Glomerular endothelial cell (primary cell): ENCODE results near the gene SLC10A6. TPM values are rescaled to one million over a fixed set of nuclear protein-coding genes. Genes with fewer than 3 reads are reported as not detected.
A peak's percentile ranks its signal among the peaks of the same experiment; 100 is the strongest.

Source experiments
- DNase-seq: peaks from one replicate; pipeline ENCODE4 v3.0.0-alpha.2; 2011; ENCODE audit warnings: low read depth, low spot score; ENCODE audit errors: extremely low read depth
- total RNA-seq: library from RNA; depleted of rRNA; stranded (reverse); fragments of >200 nt; gene quantifications from 2 replicates; pipeline ENCODE4 v1.2.3, GENCODE V29; 2015

Gene SLC10A6
- total RNA-seq, 1 donor from 2014 or later, result not detected

DNA sequence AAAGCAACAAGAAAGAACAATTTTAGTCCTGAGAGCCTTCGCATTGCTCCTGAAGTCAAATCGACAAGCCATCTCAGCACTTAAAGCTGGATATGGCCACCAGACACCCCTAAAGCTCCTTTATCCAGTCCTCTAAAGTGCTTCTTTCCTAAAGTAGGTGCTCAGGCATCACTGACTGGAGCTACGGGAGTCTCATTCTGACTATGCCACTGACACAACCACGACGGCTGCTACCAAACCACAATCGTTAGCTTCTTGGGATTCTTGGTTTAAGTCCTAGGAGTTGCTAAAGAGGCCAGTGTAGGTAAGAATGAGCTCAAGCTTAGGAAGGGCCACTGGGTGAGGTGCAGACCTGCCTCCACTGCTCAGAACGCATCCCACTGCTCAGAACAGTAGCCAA lies 1.0 kb downstream of the SLC10A6 start:
- DNase-seq, result no peak

DNA sequence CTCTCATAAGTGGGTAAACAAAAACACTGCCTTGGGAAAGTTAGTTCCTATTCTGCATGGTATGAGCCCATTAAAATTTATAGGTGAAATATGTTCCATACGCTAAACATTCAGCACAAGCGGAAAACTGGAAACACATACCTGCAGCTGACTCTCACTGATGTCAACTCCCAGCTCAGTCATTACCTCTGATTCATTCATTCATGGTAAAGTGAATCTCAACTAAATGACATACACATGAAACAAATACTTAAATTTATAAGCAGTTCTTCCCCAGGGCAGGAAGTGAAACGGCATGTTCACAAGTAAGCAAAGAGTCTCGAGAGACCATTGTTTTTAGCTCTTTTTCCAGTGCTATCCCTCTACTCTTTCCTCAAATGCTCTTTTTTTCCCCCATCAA lies 1.6 kb downstream of the SLC10A6 start:
- no peak for DNase-seq

- DNase-seq, result no peak
Observed at GRCh38 chr4:86846921-86847320, 2.3 kb downstream of the SLC10A6 start.

- DNase-seq, result peak; percentile 25
Observed at GRCh38 chr4:86845593-86845992, 3.6 kb downstream of the SLC10A6 start.

DNA sequence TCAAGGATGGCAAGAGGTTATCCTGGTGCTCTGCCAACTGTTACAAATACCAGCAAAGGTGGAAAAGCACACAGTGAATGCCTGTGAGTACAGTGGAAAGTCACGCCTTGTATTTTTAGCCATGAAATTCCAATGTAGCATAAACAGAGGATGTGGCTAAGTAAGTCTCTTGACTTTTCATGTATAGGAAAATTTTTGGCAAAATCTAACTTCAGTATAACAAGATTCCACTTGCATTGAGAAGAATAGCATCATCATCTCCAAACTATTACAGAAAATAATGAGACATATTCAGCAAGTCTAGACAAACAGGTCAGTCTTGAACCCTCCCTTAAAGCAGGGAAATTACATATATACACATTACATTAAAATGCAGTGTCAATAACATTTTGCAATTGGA lies 7.9 kb downstream of the SLC10A6 start:
- no peak for DNase-seq

DNA sequence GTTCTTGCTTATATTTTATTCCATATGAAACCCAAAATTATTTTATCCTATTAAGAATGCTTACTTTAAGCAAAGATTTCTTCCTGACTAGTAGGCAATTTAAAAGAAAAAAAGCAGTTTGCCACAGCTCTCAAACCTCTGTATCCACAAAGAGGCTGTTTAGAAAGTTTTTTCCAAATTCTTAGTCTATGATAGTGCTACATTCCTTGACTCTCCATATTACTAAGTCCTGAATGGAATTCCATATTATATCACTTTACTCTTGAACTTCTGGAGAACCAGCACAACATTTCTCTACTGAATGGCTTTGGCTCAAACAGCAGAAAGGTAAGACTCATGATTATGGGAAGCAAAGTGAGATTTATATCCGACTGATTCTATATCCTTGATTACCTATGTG lies 8.3 kb downstream of the SLC10A6 start:
- no peak for DNase-seq

- DNase-seq, result no peak
Observed at GRCh38 chr4:86837691-86838503, 11.3 kb downstream of the SLC10A6 start.

DNA sequence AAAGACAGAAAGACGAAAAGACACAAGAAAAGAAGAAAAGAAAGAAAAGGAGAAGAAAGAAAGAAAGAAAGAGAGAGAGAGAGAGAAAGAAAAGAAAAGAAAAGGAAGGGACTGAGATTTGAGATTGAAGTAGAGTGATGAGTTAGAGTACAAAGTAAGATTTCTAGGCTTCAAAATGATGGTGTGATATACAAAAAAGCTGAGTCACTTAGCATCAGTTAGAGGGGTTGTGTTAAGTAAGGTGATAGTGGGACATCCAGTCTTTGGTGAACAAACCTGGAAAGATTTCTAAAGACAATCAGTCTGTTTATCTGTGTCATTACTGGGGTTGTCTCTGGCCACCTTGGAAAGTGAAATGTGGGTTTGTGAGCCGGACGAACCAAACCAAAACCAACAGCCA lies 13.5 kb downstream of the SLC10A6 start:
- DNase-seq, result no peak

DNA sequence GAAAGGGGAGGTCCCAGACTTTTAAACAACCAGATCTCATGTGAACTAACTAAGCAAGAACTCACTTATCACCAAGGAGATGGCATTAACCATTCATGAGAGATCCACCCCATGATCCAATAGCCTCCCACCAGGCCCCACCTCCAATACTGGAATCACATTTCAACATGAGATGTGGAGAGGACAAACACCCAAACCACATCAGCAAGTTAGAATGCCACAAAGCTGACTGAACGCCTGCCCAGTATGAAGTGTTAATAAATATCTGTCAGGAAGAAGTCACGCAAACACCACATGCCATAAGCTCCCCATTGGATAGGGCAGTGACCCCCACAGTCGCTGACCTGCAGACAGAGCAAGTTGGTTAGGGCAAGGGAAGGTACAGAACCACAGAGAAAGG lies 14.3 kb downstream of the SLC10A6 start:
- DNase-seq, result no peak

DNA sequence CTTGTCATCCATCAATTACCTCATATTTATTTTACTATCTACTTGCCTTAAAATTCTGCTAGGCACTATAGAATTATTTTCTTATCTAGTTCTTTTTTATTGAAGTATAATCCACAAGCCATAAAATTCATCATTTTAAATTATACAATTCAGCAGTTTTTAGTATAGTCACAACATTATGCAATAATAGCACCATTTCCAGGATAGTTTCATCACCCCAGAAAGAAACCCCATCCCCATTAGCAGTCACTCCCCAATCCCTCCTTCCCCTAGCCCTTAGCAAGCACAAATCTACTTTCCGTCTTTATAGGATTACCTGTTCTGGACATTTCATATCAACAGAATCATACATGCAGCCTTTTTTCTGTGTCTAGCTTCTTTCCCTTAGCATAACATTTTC lies 15.6 kb downstream of the SLC10A6 start:
- no peak for DNase-seq

- DNase-seq, result no peak
Observed at GRCh38 chr4:86831262-86832130, 17.7 kb downstream of the SLC10A6 start.

DNA sequence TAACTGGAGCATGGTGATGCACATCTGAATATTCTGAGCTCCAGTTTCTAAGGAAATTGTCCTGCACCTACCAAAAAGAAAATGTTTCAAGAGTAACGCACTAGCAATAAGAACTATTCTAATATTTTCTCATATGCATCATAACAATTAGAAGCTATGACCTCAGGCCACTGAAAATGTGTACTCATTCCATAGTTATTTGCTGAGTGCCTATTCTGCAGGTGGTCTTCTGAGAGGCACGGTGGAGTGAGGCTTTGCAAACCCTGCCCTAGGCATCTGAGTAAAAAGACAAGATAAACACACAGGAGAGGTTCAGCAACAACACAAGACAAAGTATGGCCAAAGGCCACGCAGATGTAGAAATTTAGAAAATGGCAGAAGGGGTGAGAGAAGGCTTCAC lies 23.7 kb downstream of the SLC10A6 start:
- DNase-seq, result no peak

DNA sequence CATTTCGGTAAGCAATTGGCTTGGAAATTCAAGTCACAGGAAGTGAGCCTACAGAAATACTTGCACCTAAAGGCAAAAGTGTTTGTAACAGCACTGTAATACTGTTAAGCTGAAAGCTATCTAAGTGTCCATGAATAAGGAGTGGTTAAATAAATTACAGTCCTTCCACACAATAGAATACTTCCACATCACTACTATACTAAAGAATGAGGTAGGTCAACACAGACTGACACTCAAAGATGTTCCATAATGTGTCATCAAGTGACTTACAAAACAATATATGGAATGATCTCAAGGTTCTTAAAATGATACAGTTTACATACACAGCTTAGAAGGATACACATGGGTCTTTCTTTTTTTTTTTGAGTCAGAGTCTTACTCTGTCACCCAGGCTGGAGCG lies 27.0 kb downstream of the SLC10A6 start:
- DNase-seq, result no peak

- DNase-seq, result no peak
Observed at GRCh38 chr4:86821151-86821550, 28.0 kb downstream of the SLC10A6 start.

DNA sequence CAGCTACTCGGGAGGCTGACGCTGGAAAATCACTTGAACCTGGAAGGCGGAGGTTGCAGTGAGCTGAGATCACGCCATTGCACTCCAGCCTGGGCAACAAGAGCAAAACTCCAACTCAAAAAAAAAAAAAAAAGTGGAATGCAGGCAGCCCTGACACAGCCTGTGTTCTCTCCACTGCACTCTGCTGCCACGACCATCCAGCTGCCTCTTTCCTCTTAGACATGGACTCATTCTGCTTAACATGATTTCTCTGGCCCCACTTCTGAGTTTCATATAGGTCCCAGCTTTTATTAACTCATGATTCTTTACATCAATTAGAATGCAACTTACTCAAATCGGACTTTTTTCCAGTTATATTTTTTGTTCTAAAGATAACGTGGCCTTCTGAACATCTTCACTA lies 29.6 kb downstream of the SLC10A6 start:
- DNase-seq, result no peak

DNA sequence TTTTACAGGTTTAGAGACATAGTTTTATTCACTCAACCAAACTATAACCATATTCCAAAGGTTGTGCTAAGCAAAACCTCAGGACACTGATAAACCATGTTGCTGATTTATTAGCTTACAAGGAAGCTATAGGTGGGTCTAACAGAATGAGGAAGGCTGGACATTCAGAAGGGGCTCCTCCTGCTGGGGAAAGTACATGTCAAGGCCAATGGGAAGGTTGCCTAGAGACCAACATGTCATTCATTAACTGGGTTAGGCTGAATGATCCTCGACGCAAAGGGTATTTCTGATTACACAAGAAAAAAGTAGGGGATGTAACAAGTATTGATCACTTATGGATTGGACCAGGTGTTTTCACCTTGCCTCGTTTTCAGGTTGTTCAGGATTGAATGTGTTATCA lies 30.3 kb downstream of the SLC10A6 start:
- DNase-seq, result no peak

DNA sequence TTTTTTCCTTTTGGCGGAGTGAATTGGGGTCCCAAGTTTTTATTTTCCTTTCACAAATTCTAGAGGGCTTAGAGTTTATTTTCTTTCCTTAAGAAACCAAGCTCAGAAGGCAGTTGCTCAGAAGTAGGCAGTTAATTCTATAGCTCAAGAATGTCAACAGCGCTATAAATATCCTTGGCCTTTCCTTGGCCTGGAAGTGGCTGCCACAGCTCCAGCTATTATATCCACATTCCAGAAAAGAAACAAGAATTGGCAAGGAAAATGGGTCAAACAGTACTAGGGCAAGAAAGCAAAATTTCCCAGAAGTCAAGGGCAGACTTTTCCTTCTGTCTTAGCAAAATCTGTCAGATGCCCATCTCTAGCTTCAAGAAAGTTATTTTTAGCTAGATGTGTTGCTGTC lies 31.0 kb downstream of the SLC10A6 start:
- peak; percentile 20 for DNase-seq

DNA sequence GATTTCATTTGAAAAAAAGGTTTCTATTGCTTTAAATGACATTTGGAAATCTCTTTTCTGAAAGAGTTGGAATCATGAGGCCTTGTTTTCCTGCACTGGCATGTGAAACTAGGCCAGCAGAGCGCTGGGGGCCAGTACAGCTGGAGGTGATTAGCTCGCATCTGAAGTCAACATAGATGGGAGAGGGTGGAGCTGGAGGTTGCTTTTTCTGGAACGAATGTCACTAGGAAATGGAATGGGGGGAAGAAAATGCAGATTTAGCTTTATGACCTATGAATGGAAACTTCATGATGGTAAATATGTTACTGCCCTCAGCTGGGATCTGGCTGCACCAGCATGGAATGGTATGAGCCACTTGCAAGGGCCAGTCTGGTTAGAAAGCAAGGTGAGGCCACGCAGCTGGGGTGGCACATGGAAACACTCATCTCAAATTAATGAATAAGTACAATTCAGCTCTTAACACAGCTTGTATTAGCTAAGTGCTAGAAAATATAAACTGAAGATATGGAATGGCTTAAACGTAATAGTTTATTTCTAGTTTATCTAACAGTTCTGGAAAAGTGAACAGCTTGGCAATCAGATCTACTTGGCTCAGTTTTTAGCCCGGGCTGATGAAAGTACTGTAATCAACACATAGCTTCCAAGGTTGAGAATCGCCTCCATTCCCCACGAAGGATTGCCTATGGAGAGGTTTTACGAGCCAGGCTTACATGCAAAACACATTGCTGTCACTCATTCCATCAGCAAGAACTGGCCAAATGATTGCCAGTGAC lies 32.5 kb downstream of the SLC10A6 start:
- no peak for DNase-seq

- no peak for DNase-seq
Observed at GRCh38 chr4:86815653-86816052, 33.5 kb downstream of the SLC10A6 start.

DNA sequence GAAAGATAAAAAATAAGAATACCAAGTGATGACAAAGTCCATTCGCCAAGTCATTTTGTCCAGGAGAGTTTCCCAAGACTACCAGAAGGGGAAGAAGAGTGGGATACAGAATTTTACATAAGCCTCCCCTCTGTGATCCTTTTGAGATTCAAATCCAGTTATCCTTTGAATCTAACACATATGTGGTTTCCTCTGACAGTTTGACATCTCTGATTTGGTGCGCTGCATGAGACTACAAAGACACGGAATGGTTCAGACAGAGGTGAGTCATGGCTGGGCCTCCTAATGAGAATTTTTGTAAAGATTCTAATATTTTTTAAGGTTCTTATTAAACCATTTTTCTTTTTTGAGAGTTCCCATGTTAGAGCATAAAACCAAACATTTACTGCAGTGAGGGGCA lies 38.3 kb downstream of the SLC10A6 start:
- DNase-seq, result no peak

GRCh38 chr4:86809809-86810208 lies 39.4 kb downstream of the SLC10A6 start:
- no peak for DNase-seq
